Measurements from ENCODE around the gene SGSH.

SGSH gene

DNA sequence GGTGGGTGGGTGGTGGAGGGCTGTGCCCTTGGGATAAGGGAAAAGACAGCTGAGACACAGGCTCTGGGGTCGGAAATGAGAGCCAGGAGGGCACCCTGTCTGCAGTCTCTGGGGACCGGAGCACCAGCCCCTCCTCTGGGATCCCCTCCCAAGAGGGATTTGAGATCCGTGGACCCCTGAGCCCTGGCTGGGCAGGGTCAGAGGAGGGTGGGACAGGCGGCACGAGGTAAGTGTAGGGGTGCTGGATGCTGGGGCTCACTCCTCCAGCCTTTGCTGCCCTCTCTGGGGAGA, 425 bp downstream of the SGSH start (continued):
- TF ChIP-seq, protein P1, sequence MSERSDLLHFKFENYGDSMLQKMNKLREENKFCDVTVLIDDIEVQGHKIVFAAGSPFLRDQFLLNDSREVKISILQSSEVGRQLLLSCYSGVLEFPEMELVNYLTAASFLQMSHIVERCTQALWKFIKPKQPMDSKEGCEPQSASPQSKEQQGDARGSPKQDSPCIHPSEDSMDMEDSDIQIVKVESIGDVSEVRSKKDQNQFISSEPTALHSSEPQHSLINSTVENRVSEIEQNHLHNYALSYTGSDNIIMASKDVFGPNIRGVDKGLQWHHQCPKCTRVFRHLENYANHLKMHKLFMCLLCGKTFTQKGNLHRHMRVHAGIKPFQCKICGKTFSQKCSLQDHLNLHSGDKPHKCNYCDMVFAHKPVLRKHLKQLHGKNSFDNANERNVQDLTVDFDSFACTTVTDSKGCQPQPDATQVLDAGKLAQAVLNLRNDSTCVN (tag by site-specific recombination; optimal IDR thresholded peaks at IDR 0.05) = no peak
- TF ChIP-seq, protein P2, sequence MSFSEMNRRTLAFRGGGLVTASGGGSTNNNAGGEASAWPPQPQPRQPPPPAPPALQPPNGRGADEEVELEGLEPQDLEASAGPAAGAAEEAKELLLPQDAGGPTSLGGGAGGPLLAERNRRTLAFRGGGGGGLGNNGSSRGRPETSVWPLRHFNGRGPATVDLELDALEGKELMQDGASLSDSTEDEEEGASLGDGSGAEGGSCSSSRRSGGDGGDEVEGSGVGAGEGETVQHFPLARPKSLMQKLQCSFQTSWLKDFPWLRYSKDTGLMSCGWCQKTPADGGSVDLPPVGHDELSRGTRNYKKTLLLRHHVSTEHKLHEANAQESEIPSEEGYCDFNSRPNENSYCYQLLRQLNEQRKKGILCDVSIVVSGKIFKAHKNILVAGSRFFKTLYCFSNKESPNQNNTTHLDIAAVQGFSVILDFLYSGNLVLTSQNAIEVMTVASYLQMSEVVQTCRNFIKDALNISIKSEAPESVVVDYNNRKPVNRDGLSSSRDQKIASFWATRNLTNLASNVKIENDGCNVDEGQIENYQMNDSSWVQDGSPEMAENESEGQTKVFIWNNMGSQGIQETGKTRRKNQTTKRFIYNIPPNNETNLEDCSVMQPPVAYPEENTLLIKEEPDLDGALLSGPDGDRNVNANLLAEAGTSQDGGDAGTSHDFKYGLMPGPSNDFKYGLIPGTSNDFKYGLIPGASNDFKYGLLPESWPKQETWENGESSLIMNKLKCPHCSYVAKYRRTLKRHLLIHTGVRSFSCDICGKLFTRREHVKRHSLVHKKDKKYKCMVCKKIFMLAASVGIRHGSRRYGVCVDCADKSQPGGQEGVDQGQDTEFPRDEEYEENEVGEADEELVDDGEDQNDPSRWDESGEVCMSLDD (tag by site-specific recombination; IDR thresholded peaks at IDR 0.05) = peak; percentile 71
- TF ChIP-seq ZNF169 (tag by site-specific recombination; IDR thresholded peaks at IDR 0.05) (no peak), ZNF747 (tag by site-specific recombination; IDR thresholded peaks at IDR 0.05) (no peak), ZNF777 (tag by site-specific recombination; IDR thresholded peaks at IDR 0.05; ENCODE audit: borderline replicate concordance) (no peak), ZNF274 (IDR thresholded peaks at IDR 0.05; ENCODE audit: low read length) (no peak), ZNF274 (tag by site-specific recombination; IDR thresholded peaks at IDR 0.05; ENCODE audit: borderline replicate concordance) (no peak), ZNF501 (tag by site-specific recombination; IDR thresholded peaks at IDR 0.05) (no peak), ZFP69B (tag by site-specific recombination; IDR thresholded peaks at IDR 0.05) (no peak), ZNF37A (tag by site-specific recombination; IDR thresholded peaks at IDR 0.05) (no peak), ZNF223 (tag by site-specific recombination; IDR thresholded peaks at IDR 0.05) (no peak), ZSCAN23 (tag by site-specific recombination; IDR thresholded peaks at IDR 0.05) (no peak), ZNF701 (tag by site-specific recombination; IDR thresholded peaks at IDR 0.05) (no peak), ELK4 (IDR thresholded peaks at IDR 0.05; ENCODE audit: borderline replicate concordance, low read depth, low read length) (no peak), KLF16 (tag by site-specific recombination; IDR thresholded peaks at IDR 0.05) (no peak), OSR2 (tag by site-specific recombination; IDR thresholded peaks at IDR 0.05) (no peak), ZNF707 (tag by site-specific recombination; IDR thresholded peaks at IDR 0.05) (no peak), ZNF239 (tag by site-specific recombination; IDR thresholded peaks at IDR 0.05) (no peak), ZNF571 (tag by site-specific recombination; IDR thresholded peaks at IDR 0.05) (no peak), ZNF48 (tag by site-specific recombination; IDR thresholded peaks at IDR 0.05) (no peak), KLF1 (tag by site-specific recombination; IDR thresholded peaks at IDR 0.05) (no peak), ZNF544 (tag by site-specific recombination; IDR thresholded peaks at IDR 0.05) (no peak), ZNF514 (tag by site-specific recombination; IDR thresholded peaks at IDR 0.05) (no peak), ZNF768 (tag by site-specific recombination; IDR thresholded peaks at IDR 0.05) (no peak), ZBTB7A (tag by site-specific recombination; IDR thresholded peaks at IDR 0.05; ENCODE audit: low read depth) (no peak; the same call in 1 of the 2 replicates)
- TF ChIP-seq, protein P3, sequence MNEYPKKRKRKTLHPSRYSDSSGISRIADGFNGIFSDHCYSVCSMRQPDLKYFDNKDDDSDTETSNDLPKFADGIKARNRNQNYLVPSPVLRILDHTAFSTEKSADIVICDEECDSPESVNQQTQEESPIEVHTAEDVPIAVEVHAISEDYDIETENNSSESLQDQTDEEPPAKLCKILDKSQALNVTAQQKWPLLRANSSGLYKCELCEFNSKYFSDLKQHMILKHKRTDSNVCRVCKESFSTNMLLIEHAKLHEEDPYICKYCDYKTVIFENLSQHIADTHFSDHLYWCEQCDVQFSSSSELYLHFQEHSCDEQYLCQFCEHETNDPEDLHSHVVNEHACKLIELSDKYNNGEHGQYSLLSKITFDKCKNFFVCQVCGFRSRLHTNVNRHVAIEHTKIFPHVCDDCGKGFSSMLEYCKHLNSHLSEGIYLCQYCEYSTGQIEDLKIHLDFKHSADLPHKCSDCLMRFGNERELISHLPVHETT (tag by site-specific recombination; IDR thresholded peaks at IDR 0.05) = peak; percentile 48; the same call in 1 of the 2 replicates
- TF ChIP-seq, protein P4, sequence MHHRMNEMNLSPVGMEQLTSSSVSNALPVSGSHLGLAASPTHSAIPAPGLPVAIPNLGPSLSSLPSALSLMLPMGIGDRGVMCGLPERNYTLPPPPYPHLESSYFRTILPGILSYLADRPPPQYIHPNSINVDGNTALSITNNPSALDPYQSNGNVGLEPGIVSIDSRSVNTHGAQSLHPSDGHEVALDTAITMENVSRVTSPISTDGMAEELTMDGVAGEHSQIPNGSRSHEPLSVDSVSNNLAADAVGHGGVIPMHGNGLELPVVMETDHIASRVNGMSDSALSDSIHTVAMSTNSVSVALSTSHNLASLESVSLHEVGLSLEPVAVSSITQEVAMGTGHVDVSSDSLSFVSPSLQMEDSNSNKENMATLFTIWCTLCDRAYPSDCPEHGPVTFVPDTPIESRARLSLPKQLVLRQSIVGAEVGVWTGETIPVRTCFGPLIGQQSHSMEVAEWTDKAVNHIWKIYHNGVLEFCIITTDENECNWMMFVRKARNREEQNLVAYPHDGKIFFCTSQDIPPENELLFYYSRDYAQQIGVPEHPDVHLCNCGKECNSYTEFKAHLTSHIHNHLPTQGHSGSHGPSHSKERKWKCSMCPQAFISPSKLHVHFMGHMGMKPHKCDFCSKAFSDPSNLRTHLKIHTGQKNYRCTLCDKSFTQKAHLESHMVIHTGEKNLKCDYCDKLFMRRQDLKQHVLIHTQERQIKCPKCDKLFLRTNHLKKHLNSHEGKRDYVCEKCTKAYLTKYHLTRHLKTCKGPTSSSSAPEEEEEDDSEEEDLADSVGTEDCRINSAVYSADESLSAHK (tag by site-specific recombination; IDR thresholded peaks at IDR 0.05) = no peak
- TF ChIP-seq, protein P5, sequence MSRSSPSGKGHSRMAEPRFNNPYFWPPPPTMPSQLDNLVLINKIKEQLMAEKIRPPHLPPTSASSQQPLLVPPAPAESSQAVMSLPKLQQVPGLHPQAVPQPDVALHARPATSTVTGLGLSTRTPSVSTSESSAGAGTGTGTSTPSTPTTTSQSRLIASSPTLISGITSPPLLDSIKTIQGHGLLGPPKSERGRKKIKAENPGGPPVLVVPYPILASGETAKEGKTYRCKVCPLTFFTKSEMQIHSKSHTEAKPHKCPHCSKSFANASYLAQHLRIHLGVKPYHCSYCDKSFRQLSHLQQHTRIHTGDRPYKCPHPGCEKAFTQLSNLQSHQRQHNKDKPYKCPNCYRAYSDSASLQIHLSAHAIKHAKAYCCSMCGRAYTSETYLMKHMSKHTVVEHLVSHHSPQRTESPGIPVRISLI (tag by site-specific recombination; IDR thresholded peaks at IDR 0.05) = no peak
- TF ChIP-seq, protein P6, sequence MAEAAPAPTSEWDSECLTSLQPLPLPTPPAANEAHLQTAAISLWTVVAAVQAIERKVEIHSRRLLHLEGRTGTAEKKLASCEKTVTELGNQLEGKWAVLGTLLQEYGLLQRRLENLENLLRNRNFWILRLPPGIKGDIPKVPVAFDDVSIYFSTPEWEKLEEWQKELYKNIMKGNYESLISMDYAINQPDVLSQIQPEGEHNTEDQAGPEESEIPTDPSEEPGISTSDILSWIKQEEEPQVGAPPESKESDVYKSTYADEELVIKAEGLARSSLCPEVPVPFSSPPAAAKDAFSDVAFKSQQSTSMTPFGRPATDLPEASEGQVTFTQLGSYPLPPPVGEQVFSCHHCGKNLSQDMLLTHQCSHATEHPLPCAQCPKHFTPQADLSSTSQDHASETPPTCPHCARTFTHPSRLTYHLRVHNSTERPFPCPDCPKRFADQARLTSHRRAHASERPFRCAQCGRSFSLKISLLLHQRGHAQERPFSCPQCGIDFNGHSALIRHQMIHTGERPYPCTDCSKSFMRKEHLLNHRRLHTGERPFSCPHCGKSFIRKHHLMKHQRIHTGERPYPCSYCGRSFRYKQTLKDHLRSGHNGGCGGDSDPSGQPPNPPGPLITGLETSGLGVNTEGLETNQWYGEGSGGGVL (tag by site-specific recombination; IDR thresholded peaks at IDR 0.05) = peak; percentile 68
- TF ChIP-seq, protein P7, sequence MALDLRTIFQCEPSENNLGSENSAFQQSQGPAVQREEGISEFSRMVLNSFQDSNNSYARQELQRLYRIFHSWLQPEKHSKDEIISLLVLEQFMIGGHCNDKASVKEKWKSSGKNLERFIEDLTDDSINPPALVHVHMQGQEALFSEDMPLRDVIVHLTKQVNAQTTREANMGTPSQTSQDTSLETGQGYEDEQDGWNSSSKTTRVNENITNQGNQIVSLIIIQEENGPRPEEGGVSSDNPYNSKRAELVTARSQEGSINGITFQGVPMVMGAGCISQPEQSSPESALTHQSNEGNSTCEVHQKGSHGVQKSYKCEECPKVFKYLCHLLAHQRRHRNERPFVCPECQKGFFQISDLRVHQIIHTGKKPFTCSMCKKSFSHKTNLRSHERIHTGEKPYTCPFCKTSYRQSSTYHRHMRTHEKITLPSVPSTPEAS (tag by site-specific recombination; IDR thresholded peaks at IDR 0.05) = no peak

Data from HEK293 (cell line).